Measurements from ENCODE around the gene GNAT3.

GRCh38 chr7:80488851-80489370 lies 23.0 kb downstream of the GNAT3 start:
- TF ChIP-seq, protein P1, sequence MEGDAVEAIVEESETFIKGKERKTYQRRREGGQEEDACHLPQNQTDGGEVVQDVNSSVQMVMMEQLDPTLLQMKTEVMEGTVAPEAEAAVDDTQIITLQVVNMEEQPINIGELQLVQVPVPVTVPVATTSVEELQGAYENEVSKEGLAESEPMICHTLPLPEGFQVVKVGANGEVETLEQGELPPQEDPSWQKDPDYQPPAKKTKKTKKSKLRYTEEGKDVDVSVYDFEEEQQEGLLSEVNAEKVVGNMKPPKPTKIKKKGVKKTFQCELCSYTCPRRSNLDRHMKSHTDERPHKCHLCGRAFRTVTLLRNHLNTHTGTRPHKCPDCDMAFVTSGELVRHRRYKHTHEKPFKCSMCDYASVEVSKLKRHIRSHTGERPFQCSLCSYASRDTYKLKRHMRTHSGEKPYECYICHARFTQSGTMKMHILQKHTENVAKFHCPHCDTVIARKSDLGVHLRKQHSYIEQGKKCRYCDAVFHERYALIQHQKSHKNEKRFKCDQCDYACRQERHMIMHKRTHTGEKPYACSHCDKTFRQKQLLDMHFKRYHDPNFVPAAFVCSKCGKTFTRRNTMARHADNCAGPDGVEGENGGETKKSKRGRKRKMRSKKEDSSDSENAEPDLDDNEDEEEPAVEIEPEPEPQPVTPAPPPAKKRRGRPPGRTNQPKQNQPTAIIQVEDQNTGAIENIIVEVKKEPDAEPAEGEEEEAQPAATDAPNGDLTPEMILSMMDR (IDR thresholded peaks at IDR 0.05): no peak
- TF ChIP-seq POLR2A (IDR thresholded peaks at IDR 0.05): no peak
